Esophagus muscularis mucosa (tissue), 4 donors: ENCODE results near the gene C1orf21. TPM values are rescaled to one million over a fixed set of nuclear protein-coding genes. Genes with fewer than 3 reads are reported as not detected.

Source experiments
- DNase-seq: peaks from one replicate; pipeline ENCODE4 v3.0.0-alpha.2; 2017; ENCODE audit errors: extremely low spot score
- H3K27ac ChIP-seq, 4 donors: fragments of 200-600 bp; sonication (generic); replicated peaks in 1 of 4; 1 replicate in 3 of 4; 2 replicates in 1 of 4; pipeline ENCODE4 v1.5.1; 2016 to 2019; ENCODE audit warnings: mild to moderate bottlenecking in 1 of 4
- H3K27me3 ChIP-seq, 4 donors: fragments of 200-600 bp; sonication (generic); one replicate each; pipeline versions ENCODE4 v1.5.1 to v1.6.0; 2016 to 2019
- H3K36me3 ChIP-seq, 4 donors: fragments of 200-600 bp; sonication (generic); one replicate each; pipeline ENCODE4 v1.5.1; 2016 to 2019
- H3K4me1 ChIP-seq, 4 donors: fragments of 200-600 bp; sonication (generic); one replicate each; pipeline ENCODE4 v1.5.1; 2016 to 2019
- H3K4me3 ChIP-seq, 4 donors: fragments of 200-600 bp; sonication (generic); 1 replicate in 2 of 4; 2 replicates in 2 of 4; pipeline ENCODE4 v1.5.1; 2016 to 2019; ENCODE audit warnings: mild to moderate bottlenecking in 4 of 4, moderate library complexity in 1 of 4
- H3K9me3 ChIP-seq, 4 donors: fragments of 200-600 bp; sonication (generic); 1 replicate in 3 of 4; 2 replicates in 1 of 4; pipeline ENCODE4 v1.5.1; 2016 to 2019
- EP300 ChIP-seq: sonication (generic); formaldehyde crosslinking; IDR thresholded peaks from one replicate; pipeline ENCODE4 v1.6.1; 2017; ENCODE audit warnings: antibody characterized with exemption
- POLR2A ChIP-seq: fragments of 450-650 bp; IDR thresholded peaks from one replicate; pipeline ENCODE4 v1.6.1; 2017; ENCODE audit warnings: antibody characterized with exemption, moderate library complexity, mild to moderate bottlenecking, low read depth
- POLR2AphosphoS5 ChIP-seq, 2 donors: sonication (generic); formaldehyde crosslinking; IDR thresholded peaks; one replicate each; pipeline ENCODE4 v1.6.1; 2017; ENCODE audit warnings: antibody characterized with exemption in 2 of 2
- WGBS: methylation state at CpG from one replicate; pipeline ENCODE4 v1.1.5; 2018; 5-methylcytosine and 5-hydroxymethylcytosine counted together
- intact Hi-C: fragments of 100-400 bp; cut with DNase I; formaldehyde crosslinking; loops from one replicate; pipeline ENCODE4 v1.15.1; 2023
- total RNA-seq, 4 donors: library from RNA; depleted of rRNA; stranded (reverse); fragments of >200 nt; gene quantifications; one replicate each; pipeline versions ENCODE4 v1.1.0 to v1.2.1, GENCODE V29; 2016
- TF ChIP-seq, protein P1 (sequence below), 3 experiments: fragments of 200-600 bp in 2 of 3; fragments of 450-650 bp in 1 of 3; sonication (generic) in 2 of 3; IDR thresholded peaks; one replicate each; pipeline ENCODE4 v1.5.1; 2017 to 2019; ENCODE audit warnings: antibody characterized with exemption in 3 of 3, mild to moderate bottlenecking in 2 of 3, moderate library complexity in 1 of 3

The C1orf21 gene
- total RNA-seq, 4 donors from 2014 or later: 39.5 to 91.7 (median 58.8) TPM

- H3K36me3 ChIP-seq: peaks cover 0 to 10% (median 4%) of the 10 kb centered on the region in 4 donors
- intact Hi-C loops: no loop called here
- 20% methylated on average over 9 of the region's 9 CpGs for WGBS
Measured at GRCh38 chr1:184622136-184622823, 235.5 kb downstream of the C1orf21 start.

DNA sequence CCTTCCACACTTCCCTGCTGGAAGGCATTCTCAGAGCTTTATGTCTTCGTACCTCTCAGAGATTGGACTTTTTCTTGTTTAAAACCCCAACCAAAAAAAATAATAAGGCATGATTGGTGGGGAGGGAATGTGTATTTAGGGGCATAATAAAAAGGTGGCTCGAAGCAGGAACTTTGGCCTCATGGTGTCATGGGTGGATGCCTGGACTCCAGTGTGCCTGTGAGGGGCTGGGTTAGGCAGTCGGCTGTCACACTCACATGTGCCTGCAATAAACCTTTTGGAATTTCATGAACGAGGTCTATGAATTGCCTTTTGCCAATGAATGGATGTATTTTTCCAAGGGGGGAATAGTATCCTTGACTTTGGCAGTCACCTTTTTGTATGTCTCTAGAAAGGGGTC, 236.6 kb downstream of the C1orf21 start:
- H3K36me3 ChIP-seq: peaks cover 0 to 10% (median 4%) of the 10 kb centered on the region in 4 donors
- TF ChIP-seq, protein P1, sequence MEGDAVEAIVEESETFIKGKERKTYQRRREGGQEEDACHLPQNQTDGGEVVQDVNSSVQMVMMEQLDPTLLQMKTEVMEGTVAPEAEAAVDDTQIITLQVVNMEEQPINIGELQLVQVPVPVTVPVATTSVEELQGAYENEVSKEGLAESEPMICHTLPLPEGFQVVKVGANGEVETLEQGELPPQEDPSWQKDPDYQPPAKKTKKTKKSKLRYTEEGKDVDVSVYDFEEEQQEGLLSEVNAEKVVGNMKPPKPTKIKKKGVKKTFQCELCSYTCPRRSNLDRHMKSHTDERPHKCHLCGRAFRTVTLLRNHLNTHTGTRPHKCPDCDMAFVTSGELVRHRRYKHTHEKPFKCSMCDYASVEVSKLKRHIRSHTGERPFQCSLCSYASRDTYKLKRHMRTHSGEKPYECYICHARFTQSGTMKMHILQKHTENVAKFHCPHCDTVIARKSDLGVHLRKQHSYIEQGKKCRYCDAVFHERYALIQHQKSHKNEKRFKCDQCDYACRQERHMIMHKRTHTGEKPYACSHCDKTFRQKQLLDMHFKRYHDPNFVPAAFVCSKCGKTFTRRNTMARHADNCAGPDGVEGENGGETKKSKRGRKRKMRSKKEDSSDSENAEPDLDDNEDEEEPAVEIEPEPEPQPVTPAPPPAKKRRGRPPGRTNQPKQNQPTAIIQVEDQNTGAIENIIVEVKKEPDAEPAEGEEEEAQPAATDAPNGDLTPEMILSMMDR (IDR thresholded peaks at IDR 0.05): no peak
- TF ChIP-seq EP300 (no peak), POLR2AphosphoS5 (IDR thresholded peaks at IDR 0.05) (no peak), POLR2A (no peak)
- 79% methylated on average over 4 of the region's 4 CpGs for WGBS
- DNase-seq: no peak
- no peaks in the 10 kb centered on the region for H3K27me3 ChIP-seq
- H3K27ac ChIP-seq: peak overlapping the region; percentile 81 to 96 (median 90)
- no peaks in the 10 kb centered on the region for H3K9me3 ChIP-seq
- no peak overlapping the region for H3K4me3 ChIP-seq
- intact Hi-C loops: no loop called here
- H3K4me1 ChIP-seq: peaks cover 71 to 82% (median 75%) of the 10 kb centered on the region in 4 donors

More at GRCh38 chr1:184622136-184622823, 235.5 kb downstream of the C1orf21 start:
- Histone ChIP-seq H3K4me3 (peak overlapping the region in 2 of 4 donors; percentile 3 to 6), H3K27ac (peak overlapping the region; percentile 81 to 96 (median 90)), H3K27me3 (no peaks in the 10 kb centered on the region), H3K9me3 (no peaks in the 10 kb centered on the region), H3K4me1 (peaks cover 65 to 73% (median 70%) of the 10 kb centered on the region in 4 donors)
- peak; percentile 95 for DNase-seq
- TF ChIP-seq EP300: peak; percentile 86
- TF ChIP-seq POLR2AphosphoS5 (IDR thresholded peaks at IDR 0.05): peak; percentile 86 to 89
- TF ChIP-seq, protein P1 (IDR thresholded peaks at IDR 0.05): no peak

- H3K4me3 ChIP-seq: no peak overlapping the region
- H3K4me1 ChIP-seq: peaks cover 73 to 86% (median 78%) of the 10 kb centered on the region in 4 donors
- H3K27me3 ChIP-seq: no peaks in the 10 kb centered on the region
- H3K36me3 ChIP-seq: peaks cover 0 to 10% (median 4%) of the 10 kb centered on the region in 4 donors
- intact Hi-C loops: no loop called here
- no peaks in the 10 kb centered on the region for H3K9me3 ChIP-seq
- TF ChIP-seq EP300: no peak
- TF ChIP-seq POLR2A: no peak
- TF ChIP-seq, protein P1 (IDR thresholded peaks at IDR 0.05): no peak
- no peak for TF ChIP-seq POLR2AphosphoS5 (IDR thresholded peaks at IDR 0.05)
- 92% methylated on average over 1 of the region's 2 CpGs for WGBS
- DNase-seq: no peak
- peak overlapping the region; percentile 81 to 96 (median 90) for H3K27ac ChIP-seq
Measured at GRCh38 chr1:184624051-184624450, 237.2 kb downstream of the C1orf21 start.

- TF ChIP-seq POLR2AphosphoS5 (IDR thresholded peaks at IDR 0.05) (no peak), EP300 (no peak)
- H3K27ac ChIP-seq: peak overlapping the region; percentile 81 to 96 (median 90)
- H3K9me3 ChIP-seq: no peaks in the 10 kb centered on the region
- peaks cover 79 to 92% (median 83%) of the 10 kb centered on the region in 4 donors for H3K4me1 ChIP-seq
- 72% methylated on average over 5 of the region's 5 CpGs for WGBS
- no peak overlapping the region for H3K4me3 ChIP-seq
- H3K27me3 ChIP-seq: no peaks in the 10 kb centered on the region
- intact Hi-C loops: no loop called here
- no peak for DNase-seq
- peaks cover 0 to 6% (median 2%) of the 10 kb centered on the region in 4 donors for H3K36me3 ChIP-seq
Measured at GRCh38 chr1:184624626-184625025, 237.8 kb downstream of the C1orf21 start.

DNA sequence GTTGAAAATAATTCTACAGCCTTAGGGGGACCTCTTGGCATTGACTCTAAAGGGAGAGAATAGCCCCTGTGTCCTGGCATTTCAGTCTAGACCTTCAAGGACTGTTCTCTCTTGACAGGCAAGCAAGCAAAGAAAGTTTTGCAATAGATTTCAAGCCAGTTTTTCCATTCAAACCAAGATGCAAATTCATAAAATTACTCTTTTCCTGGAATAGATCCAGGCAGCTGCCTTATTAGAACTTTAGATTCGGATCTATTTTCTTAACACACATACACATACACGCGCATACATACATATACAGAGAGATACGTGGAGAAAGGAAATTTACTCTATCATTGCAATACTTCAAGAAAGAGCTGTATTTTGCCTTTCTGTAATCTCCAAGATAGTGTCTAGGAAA, 238.4 kb downstream of the C1orf21 start:
- Histone ChIP-seq H3K27me3 (no peaks in the 10 kb centered on the region), H3K27ac (peak overlapping the region; percentile 81 to 96 (median 90)), H3K36me3 (no peaks in the 10 kb centered on the region), H3K4me1 (peaks cover 84 to 94% (median 87%) of the 10 kb centered on the region in 4 donors), H3K4me3 (no peak overlapping the region), H3K9me3 (no peaks in the 10 kb centered on the region)
- DNase-seq: no peak
- WGBS: 88% methylated on average over 4 of the region's 4 CpGs
- intact Hi-C loops: no loop called here
- TF ChIP-seq POLR2A: no peak
- TF ChIP-seq, protein P1 (IDR thresholded peaks at IDR 0.05): no peak
- TF ChIP-seq EP300: no peak
- TF ChIP-seq POLR2AphosphoS5 (IDR thresholded peaks at IDR 0.05): no peak
